A549 (cell line): ENCODE data around the gene KRTAP3-3. TPM values are rescaled to one million over a fixed set of nuclear protein-coding genes. Genes with fewer than 3 reads are reported as not detected.

Experiments
- ATAC-seq, 2 experiments: fragments of 200-7000 bp in 1 of 2; fragments of >200 bp in 1 of 2; cut with Nextera tagmentation in 1 of 2; cut with Tn5 transposase in 1 of 2; 3 replicates each; pipeline versions ENCODE4 v1.8.0 to v1.9.1; 2018 to 2020; ENCODE audit warnings: mild to moderate bottlenecking in 1 of 2, moderate library complexity in 1 of 2
- CTCF ChIA-PET: fragments of 300-600 bp; sonication (Branson Sonifier 250); formaldehyde crosslinking; extraction: SDS; loops from one replicate; lab custom pipeline; 2021; ENCODE audit warnings: antibody characterized with exemption, inconsistent platforms; lab: Yijun Ruan, JAX
- POLR2A ChIA-PET: fragments of 350-600 bp; formaldehyde crosslinking; extraction: SDS; loops from one replicate; lab custom pipeline; 2021; ENCODE audit warnings: antibody characterized with exemption, inconsistent platforms; lab: Yijun Ruan, JAX
- DNase-seq, 2 experiments: peaks; one replicate each; pipeline versions ENCODE4 v3.0.0 to v3.0.0-alpha.2; 2011 to 2016; ENCODE audit warnings: low read depth in 1 of 2, low spot score in 1 of 2
- FAIRE-seq: peaks from 2 replicates; lab custom pipeline; 2011; peaks lifted over from hg19 to GRCh38; lab: Jason Lieb, UNC
- H3K27ac ChIP-seq, 2 experiments: fragments of >200 bp; sonication (Bioruptor Twin); formaldehyde crosslinking; 3 replicates each; pipeline ENCODE4 v1.5.1; 2016 to 2017
- H3K4me1 ChIP-seq: fragments of >200 bp; sonication (Bioruptor Twin); formaldehyde crosslinking; 3 replicates; pipeline ENCODE4 v1.6.1; 2016
- H3K4me2 ChIP-seq: fragments of >200 bp; sonication (Bioruptor Twin); formaldehyde crosslinking; 3 replicates; pipeline ENCODE4 v1.6.1; 2016
- H3K4me3 ChIP-seq: fragments of >200 bp; sonication (Bioruptor Twin); formaldehyde crosslinking; 3 replicates; pipeline ENCODE4 v1.5.1; 2016
- H3K9me3 ChIP-seq: fragments of >200 bp; sonication (Bioruptor Twin); formaldehyde crosslinking; 3 replicates; pipeline ENCODE4 v1.6.1; 2016
- CHD2 ChIP-seq: fragments of 150-350 bp; IDR thresholded peaks from 2 replicates; pipeline ENCODE4 v1.6.1; 2014; ENCODE audit warnings: low read length; ENCODE audit not compliant: partially characterized antibody
- CHD4 ChIP-seq: fragments of 200-600 bp; sonication (generic); IDR thresholded peaks from 2 replicates; pipeline ENCODE4 v1.6.1; 2016; ENCODE audit warnings: antibody characterized with exemption, mild to moderate bottlenecking, borderline replicate concordance
- EHF ChIP-seq: fragments of 250-450 bp; sonication (Bioruptor Pico); IDR thresholded peaks from 2 replicates; pipeline ENCODE4 v1.5.0; 2020; ENCODE audit warnings: mild to moderate bottlenecking
- EHMT2 ChIP-seq: fragments of 200-600 bp; sonication (generic); IDR thresholded peaks from 2 replicates; pipeline ENCODE4 v1.6.1; 2016; ENCODE audit warnings: antibody characterized with exemption, low read depth, mild to moderate bottlenecking, moderate library complexity
- ELK1 ChIP-seq: fragments of 150-350 bp; IDR thresholded peaks from 2 replicates; pipeline ENCODE4 v1.6.1; 2014; ENCODE audit warnings: low read depth, mild to moderate bottlenecking, low read length
- FOXS1 ChIP-seq: fragments of 250-450 bp; sonication (Bioruptor Pico); IDR thresholded peaks from 2 replicates; pipeline ENCODE4 v1.5.0; 2020; ENCODE audit warnings: mild to moderate bottlenecking, moderate library complexity
- GATA3 ChIP-seq: IDR thresholded peaks from 2 replicates; pipeline ENCODE4 v1.6.1; 2012; ENCODE audit warnings: borderline replicate concordance
- HMGXB4 ChIP-seq: fragments of 250-450 bp; sonication (Bioruptor Pico); IDR thresholded peaks from 2 replicates; pipeline ENCODE4 v1.5.0; 2021; ENCODE audit warnings: mild to moderate bottlenecking, moderate library complexity, borderline replicate concordance
- HOXB13 ChIP-seq: fragments of 250-450 bp; sonication (Bioruptor Pico); IDR thresholded peaks from 2 replicates; pipeline ENCODE4 v1.5.0; 2020; ENCODE audit warnings: low read depth, mild to moderate bottlenecking, moderate library complexity
- HOXB5 ChIP-seq: fragments of 250-450 bp; sonication (Bioruptor Pico); IDR thresholded peaks from 2 replicates; pipeline ENCODE4 v1.5.0; 2020; ENCODE audit warnings: mild to moderate bottlenecking, moderate library complexity
- KDM1A ChIP-seq: fragments of 200-600 bp; sonication (generic); IDR thresholded peaks from 2 replicates; pipeline ENCODE4 v1.6.1; 2016; ENCODE audit warnings: low read depth, mild to moderate bottlenecking
- KDM5A ChIP-seq: fragments of 200-600 bp; sonication (generic); IDR thresholded peaks from 2 replicates; pipeline ENCODE4 v1.6.1; 2016; ENCODE audit warnings: antibody characterized with exemption, mild to moderate bottlenecking
- MAZ ChIP-seq: fragments of 150-350 bp; IDR thresholded peaks from 2 replicates; pipeline ENCODE4 v1.6.1; 2014; ENCODE audit warnings: antibody characterized with exemption, low read depth, low read length, borderline replicate concordance
- NR3C1 ChIP-seq: fragments of >200 bp; sonication (Bioruptor Twin); formaldehyde crosslinking; IDR thresholded peaks from 3 replicates; pipeline ENCODE4 v1.6.1; 2017
- RNF2 ChIP-seq: fragments of 200-600 bp; sonication (generic); IDR thresholded peaks from 2 replicates; pipeline ENCODE4 v1.6.1; 2016; ENCODE audit warnings: low read depth, mild to moderate bottlenecking, antibody characterized with exemption, moderate library complexity, borderline replicate concordance
- SMC3 ChIP-seq: fragments of >200 bp; sonication (Bioruptor Twin); formaldehyde crosslinking; IDR thresholded peaks from 3 replicates; pipeline ENCODE4 v1.6.1; 2018; ENCODE audit warnings: inconsistent platforms
- TP53 ChIP-seq: fragments of 250-450 bp; sonication (Bioruptor Pico); IDR thresholded peaks from 2 replicates; pipeline ENCODE4 v1.5.0; 2021; ENCODE audit warnings: mild to moderate bottlenecking, moderate library complexity
- ZC3H11A ChIP-seq: fragments of 450-650 bp; IDR thresholded peaks from 2 replicates; pipeline ENCODE4 v1.6.1; 2014; ENCODE audit warnings: antibody characterized with exemption, mild to moderate bottlenecking
- WGBS: methylation state at CpG from one replicate; pipeline ENCODE4 v1.1.6; 2017; ENCODE audit errors: missing lambda C conversion rate; 5-methylcytosine and 5-hydroxymethylcytosine counted together
- polyA plus RNA-seq, 4 experiments: library from polyadenylated mRNA; depleted of rRNA in 3 of 4; stranded (reverse); fragments of >200 nt; fragmentation: RNase III in 1 of 4; extraction: RNeasy Plus Mini Kit Qiagen cat#74134 plus additional on column Dnase treatment in 1 of 4; gene quantifications; 2 replicates in 3 of 4; 3 replicates in 1 of 4; pipeline ENCODE4 v1.2.3, GENCODE V29; 2011 to 2017
- TF ChIP-seq, protein P1 (sequence below): fragments of 200-600 bp; sonication (generic); IDR thresholded peaks from 2 replicates; pipeline ENCODE4 v1.6.1; 2016; ENCODE audit warnings: antibody characterized with exemption, mild to moderate bottlenecking, moderate library complexity
- TF ChIP-seq, protein P2 (sequence below): fragments of 450-650 bp; IDR thresholded peaks from 2 replicates; pipeline ENCODE4 v1.6.1; 2014; ENCODE audit warnings: antibody characterized with exemption

KRTAP3-3 gene
- polyA plus RNA-seq, 2 of the 4 experiments (the other 2 are of a cell fraction) = not detected

- TF ChIP-seq HMGXB4 (CRISPR knock-in tag) (no peak), GATA3 (no peak), CHD2 (no peak)
Measured at GRCh38 chr17:40980596-40980995, 13.4 kb downstream of the KRTAP3-3 start (continued).

GRCh38 chr17:40980117-40980516, 13.8 kb downstream of the KRTAP3-3 start:
- DNase-seq = no peak
- no peaks in the 10 kb centered on the region for H3K9me3 ChIP-seq
- ChIA-PET CTCF (interaction anchor here (0.8 to 2.1 kb wide), 6 partner anchors 17 to 683 kb away, joined by 3 to 6 read pairs (median 3); no protein-coding TSS in a partner anchor), POLR2A (no interaction called here)
- no peak overlapping the region for H3K27ac ChIP-seq
- H3K4me1 ChIP-seq = no peaks in the 10 kb centered on the region
- WGBS = 84% methylated on average over 3 of the region's 3 CpGs
- no peak overlapping the region for H3K4me2 ChIP-seq
- no peak for ATAC-seq
- H3K4me3 ChIP-seq = no peak overlapping the region
- no peak for TF ChIP-seq GATA3
- no peak for TF ChIP-seq EHMT2
- TF ChIP-seq EHF (CRISPR knock-in tag) = no peak
- TF ChIP-seq CHD2 = no peak
- no peak for TF ChIP-seq NR3C1
- TF ChIP-seq KDM1A = no peak
- TF ChIP-seq, protein P1, sequence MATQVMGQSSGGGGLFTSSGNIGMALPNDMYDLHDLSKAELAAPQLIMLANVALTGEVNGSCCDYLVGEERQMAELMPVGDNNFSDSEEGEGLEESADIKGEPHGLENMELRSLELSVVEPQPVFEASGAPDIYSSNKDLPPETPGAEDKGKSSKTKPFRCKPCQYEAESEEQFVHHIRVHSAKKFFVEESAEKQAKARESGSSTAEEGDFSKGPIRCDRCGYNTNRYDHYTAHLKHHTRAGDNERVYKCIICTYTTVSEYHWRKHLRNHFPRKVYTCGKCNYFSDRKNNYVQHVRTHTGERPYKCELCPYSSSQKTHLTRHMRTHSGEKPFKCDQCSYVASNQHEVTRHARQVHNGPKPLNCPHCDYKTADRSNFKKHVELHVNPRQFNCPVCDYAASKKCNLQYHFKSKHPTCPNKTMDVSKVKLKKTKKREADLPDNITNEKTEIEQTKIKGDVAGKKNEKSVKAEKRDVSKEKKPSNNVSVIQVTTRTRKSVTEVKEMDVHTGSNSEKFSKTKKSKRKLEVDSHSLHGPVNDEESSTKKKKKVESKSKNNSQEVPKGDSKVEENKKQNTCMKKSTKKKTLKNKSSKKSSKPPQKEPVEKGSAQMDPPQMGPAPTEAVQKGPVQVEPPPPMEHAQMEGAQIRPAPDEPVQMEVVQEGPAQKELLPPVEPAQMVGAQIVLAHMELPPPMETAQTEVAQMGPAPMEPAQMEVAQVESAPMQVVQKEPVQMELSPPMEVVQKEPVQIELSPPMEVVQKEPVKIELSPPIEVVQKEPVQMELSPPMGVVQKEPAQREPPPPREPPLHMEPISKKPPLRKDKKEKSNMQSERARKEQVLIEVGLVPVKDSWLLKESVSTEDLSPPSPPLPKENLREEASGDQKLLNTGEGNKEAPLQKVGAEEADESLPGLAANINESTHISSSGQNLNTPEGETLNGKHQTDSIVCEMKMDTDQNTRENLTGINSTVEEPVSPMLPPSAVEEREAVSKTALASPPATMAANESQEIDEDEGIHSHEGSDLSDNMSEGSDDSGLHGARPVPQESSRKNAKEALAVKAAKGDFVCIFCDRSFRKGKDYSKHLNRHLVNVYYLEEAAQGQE = no peak
- TF ChIP-seq ZC3H11A = no peak
- TF ChIP-seq MAZ = no peak
- no peak for TF ChIP-seq SMC3
- TF ChIP-seq HOXB5 (CRISPR knock-in tag) = no peak
- no peak for TF ChIP-seq ELK1
- no peak for FAIRE-seq

DNA sequence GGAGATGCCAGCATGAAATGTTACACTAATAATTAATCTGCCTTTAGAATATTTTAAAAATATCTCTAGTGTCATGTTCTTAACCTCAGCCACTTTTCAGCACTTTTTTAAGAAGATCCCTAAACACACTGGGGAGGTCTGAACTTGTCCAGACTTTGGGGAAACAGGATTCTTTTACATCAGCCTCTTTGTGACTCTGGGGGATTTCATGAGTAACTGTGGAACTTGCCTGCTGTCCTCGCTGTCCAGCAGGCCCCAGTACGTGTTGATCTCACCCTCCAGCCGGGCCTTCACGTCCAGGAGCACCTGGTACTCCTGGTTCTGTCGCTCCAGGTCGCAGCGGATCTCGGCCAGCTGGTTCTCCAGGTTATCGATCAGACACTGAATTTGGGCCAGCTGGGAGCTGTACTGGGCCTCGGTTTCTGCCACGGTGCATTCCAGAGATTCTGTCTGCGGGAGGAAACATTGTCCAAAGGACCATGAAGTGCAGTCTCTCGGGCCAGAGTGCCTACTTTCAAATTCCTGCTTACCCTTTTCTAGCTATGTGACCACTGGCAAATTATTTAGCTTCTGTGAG, 15.3 kb downstream of the KRTAP3-3 start:
- FAIRE-seq (no peak), ATAC-seq (no peak), DNase-seq (no peak)
- H3K9me3 ChIP-seq = no peaks in the 10 kb centered on the region
- H3K4me1 ChIP-seq = no peaks in the 10 kb centered on the region
- no peak overlapping the region for H3K4me2 ChIP-seq
- ChIA-PET POLR2A (no interaction called here), CTCF (interaction anchor here (0.7 to 1.0 kb wide), 3 partner anchors 32 to 570 kb away, joined by 3 to 5 read pairs (median 3); no protein-coding TSS in a partner anchor)
- 83% methylated on average over 13 of the region's 13 CpGs for WGBS
- H3K27ac ChIP-seq = no peak overlapping the region
- H3K4me3 ChIP-seq = no peak overlapping the region
- no peak for TF ChIP-seq TP53 (CRISPR knock-in tag)
- TF ChIP-seq RNF2 = no peak
- no peak for TF ChIP-seq KDM5A
- TF ChIP-seq, protein P2, sequence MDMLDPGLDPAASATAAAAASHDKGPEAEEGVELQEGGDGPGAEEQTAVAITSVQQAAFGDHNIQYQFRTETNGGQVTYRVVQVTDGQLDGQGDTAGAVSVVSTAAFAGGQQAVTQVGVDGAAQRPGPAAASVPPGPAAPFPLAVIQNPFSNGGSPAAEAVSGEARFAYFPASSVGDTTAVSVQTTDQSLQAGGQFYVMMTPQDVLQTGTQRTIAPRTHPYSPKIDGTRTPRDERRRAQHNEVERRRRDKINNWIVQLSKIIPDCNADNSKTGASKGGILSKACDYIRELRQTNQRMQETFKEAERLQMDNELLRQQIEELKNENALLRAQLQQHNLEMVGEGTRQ = no peak
- no peak for TF ChIP-seq CHD4
- no peak for TF ChIP-seq FOXS1 (CRISPR knock-in tag)
- no peak for TF ChIP-seq HOXB13 (CRISPR knock-in tag)
